ENCODE measurements around the gene ZNF600.
"Not testable (repeated sequence)": the region's sequence is repeated elsewhere in the genome, so short reads cannot be mapped to it uniquely, and the experiment has no call there.

ZNF600 gene

DNA sequence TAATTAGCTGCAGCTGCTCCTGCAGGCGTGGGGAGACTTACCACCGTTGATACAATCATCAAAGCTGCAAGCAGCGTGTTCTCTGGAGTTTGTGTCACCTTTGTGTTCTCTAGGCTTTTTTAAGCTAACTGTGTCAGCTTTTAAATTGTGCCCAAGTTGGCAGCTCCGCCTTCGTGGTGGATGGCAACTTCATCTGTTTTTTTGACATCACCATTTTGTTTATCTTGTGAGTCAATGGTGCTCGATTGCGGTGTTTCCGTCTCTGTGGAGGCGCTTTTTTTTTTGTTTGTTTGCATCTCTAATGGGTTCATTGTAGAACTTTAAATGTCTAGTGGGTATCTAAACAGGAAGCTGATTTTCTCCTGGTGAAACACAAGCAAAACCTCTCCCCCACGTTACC lies 40.7 kb downstream of the ZNF600 start:
- DNase-seq; intact Hi-C loops (cut with DNase I): not testable (repeated sequence)

DNA sequence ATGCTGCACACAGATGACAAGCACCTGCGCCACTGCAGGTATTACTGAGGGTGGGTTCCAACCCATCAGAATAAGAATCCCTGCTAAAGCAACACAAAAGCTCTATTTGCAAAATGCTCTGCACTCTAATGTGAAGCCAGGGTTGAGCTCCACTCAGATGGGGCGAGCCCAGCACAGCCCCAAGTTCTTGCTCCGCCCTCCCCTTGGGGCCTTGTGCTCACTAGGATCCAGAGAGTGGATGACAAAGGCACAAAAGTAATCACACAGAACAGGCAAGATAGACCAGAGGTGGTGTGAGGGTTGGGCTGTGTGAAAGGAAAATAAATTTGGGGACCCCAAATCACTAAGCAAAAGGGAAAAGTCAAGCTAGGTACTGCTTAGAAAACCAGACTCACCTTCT lies 43.5 kb downstream of the ZNF600 start:
- intact Hi-C loops (cut with DNase I) = no loop called here
- DNase-seq = no peak

DNA sequence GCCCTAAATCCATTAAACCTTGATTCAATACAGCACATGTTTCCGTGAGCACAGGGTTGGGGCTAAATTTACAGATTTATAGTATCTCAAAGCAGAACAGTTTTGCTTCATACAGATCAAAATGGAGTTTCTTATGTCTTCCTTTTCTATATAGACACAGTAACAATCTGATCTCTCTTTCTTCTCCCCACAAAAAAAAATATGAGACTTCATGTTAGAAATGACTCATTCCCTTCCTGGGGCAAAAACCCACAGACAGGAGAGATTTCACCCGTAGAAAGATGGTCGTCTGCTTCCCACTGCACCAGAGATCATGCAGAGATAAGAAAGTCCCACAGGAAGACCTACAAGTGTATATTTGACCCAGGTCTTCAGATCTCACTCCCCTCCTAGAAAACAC lies 44.1 kb downstream of the ZNF600 start:
- DNase-seq = no peak
- intact Hi-C loops (cut with DNase I) = no loop called here

DNA sequence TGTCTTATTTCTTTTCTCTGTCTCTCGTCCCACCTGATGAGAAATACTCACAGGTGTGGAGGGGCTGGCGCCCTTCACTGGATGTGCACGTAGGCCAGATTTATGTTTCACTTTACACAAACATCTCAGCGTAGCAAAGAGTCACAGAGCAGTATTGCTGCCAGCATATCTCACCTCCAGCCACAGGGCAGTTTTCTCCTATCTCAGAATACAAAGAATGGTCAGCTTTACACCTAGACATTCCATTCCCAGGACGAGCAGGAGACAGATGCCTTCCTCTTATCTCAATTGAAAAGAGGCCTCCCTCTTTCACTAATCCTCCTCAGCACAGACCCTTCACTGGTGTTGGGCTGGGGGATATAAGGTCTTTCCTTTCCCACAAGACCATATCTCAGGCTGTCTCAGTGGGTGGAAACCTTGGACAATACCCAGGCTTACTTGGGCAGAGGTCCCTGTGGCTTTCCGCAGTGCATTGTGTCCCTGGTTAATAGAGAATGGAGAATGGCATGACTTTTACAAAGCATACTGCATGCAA lies 44.6 kb downstream of the ZNF600 start:
- DNase-seq = no peak
- intact Hi-C loops (cut with DNase I) = no loop called here

DNA sequence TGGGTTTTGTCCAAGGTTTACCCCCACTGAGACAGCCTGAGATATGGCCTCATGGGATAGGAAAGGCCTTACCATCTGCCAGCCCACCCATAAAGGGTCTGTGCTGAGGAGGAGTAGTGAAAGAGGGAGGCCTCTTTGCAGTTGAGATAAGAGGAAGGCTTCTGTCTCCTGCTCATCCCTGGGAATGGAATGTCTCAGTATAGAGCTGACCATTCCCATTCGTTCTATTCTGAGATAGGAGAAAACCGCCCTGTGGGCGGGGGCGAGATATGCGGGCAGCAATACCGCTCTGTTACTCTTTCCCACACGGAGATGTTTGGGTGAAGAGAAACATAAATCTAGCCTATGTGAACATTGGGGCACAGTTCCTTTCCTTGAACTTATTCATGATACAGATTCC lies 45.2 kb downstream of the ZNF600 start:
- DNase-seq; intact Hi-C loops (cut with DNase I): not testable (repeated sequence)

DNA sequence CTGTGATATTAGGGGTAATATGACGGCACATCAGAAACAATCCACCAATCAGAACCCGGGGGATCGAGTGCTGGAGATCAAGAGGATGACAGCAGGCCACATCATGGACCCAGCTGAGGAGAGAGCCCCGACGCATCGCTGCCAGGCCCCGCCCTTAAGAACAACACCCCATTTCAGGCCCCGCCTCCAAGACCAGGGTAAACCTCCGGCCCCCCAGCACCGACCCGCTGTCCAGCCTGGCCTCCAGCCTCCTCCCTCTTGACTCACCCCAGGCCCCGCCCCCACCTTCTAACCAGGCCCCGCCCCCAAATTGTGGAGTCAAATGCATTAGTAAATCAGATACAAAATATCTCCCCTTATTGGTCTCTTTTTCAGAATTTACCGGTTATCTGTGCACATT lies 47.0 kb downstream of the ZNF600 start:
- intact Hi-C loops (cut with DNase I) = no loop called here
- DNase-seq = no peak

DNA sequence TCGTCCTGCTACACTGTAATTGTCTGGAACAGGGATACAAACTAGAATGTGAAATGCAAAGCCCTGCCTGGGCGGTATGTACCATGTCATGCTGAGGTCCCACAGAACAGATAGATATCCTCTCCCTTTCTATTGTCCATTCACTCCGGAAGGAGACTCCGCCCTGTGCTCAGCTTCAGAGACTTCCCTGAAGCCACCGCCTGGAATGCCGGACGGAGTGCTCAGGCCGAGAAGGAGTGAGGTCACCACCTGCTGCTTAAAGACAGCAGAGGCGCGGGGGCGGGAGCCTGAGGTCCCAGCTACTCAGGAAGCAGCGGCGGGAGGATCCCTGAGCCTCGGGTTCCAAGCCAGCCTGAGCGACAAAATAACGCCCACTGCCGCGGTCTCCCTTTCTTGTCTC lies 50.9 kb downstream of the ZNF600 start:
- intact Hi-C loops (cut with DNase I) = no loop called here

DNA sequence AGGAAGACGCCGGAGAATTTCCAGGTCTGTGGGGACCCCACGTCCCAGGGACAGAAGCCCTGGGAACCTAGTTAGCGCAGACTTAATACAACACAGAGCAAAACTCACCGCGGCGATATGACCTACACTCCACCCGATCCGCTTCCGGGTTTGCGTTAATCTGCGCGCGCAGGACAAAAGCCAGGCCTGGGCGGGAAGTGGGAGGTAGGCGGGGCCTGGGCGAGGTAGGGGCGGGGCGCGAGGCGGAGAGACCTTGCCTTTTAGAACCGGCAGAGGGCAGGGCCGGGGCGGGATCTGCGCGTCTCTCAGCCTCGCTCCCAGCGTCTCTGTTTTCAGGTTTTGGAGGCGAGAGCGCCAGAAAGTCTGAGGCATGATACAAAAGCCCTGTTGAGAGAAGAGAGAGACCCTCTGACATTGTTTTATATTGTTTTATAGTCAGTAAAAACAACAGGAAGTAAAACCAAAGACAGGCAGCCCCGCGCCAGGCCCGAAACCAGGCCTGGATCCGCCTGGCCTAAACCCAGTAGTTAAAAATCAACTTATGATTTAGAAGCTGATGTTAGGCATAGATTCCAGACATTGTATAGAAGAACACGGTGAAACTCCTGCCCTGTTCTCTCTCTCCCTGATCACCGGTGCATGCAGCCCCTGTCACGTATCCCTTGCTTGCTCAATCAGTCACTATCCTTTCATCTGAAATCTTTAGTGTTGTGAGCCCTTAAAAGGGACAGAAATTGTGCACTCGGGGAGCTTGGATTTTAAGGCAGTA lies 51.5 kb downstream of the ZNF600 start, which contains the start of gene ZNF611:
Gene ZNF611 (minus strand): TSS at position 152 of the 769 bp plus-strand sequence. CDS start 19,150 bp downstream, outside the sequence.
- DNase-seq = peak; percentile 95 to 99 (median 98)
- intact Hi-C loops (cut with DNase I) = no loop called here

More for the DNA sequence above, 50.9 kb downstream of the ZNF600 start:
- peak in 34 of 42 donors; percentile 3 to 59 (median 16) for DNase-seq

DNA sequence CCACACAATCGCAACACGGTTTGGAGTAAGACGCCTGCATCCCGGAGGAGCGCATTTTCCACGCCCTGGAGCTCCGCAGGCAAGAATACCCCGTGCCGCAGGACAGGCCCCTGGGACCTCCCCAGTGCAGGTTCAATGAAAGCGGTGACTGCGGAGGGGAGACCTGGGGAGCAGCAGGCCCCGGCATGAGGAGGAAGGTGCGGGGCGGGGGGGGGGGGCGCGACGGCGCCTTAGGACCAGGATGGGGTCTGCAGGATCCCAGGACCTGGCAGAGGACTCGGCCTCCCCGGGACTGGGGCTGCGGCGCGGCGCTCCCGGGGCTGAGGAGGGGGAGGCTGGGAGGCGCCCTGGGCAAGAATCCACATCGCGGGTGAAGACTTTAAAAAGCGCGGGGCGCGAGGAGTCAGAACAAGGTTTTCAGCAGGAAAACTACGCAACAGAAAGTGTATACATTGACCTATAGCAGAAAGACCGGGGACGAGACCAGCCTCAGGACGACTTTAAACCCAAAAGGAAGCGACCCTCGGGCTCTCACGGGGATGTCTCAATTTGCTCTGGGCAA lies 52.2 kb downstream of the ZNF600 start:
- intact Hi-C loops (cut with DNase I) = no loop called here
- DNase-seq = peak in 36 of 42 donors; percentile 2 to 60 (median 27)

DNA sequence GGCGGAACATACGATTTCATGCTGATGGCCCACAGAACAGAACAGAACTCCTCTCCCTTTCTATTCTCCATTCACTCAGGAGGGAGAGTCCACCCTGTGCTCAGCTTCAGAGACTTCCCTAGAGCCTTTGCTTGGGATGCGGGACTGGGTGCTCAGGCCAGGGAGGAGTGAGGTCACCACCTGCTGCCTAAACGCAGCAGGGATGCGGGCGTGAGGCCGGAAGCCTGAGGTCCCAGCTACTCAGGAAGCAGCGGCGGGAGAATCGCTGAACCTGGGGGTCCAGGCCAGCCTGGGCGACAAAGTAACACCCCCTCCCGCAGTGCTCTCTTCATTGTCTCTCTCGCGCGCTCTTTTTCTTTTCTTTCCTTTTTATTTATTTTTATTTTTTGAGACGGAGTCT lies 60.5 kb downstream of the ZNF600 start:
- DNase-seq = not testable (repeated sequence)
- intact Hi-C loops (cut with DNase I) = loop anchor here (10.0 kb wide), 1 partner anchor 91 kb away; the partner anchor contains the start of gene ZNF83

DNA sequence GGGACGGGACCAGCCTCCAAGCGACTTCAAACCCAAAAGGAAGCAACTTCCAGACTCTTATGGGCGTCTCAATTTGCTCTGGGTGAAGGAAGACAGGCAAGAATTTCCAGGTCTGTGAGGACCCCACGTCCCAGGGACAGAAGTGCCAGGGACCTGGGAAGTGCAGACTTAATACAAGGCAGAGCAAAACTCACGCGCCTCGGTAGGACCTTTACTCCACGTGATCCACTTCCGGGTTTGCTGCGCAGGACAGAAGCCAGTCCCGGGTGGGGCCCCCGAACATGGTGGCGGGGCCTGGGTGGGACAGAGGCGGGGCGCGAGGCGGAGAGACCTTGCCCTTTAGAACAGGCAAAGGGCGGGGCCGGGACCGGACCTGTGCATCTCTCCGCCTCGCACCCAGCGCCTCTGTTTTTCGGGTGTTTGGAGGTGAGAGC lies 61.0 kb downstream of the ZNF600 start:
- intact Hi-C loops (cut with DNase I) = loop anchor here (10.0 kb wide), 1 partner anchor 91 kb away; the partner anchor contains the start of gene ZNF83
- DNase-seq = no peak

DNA sequence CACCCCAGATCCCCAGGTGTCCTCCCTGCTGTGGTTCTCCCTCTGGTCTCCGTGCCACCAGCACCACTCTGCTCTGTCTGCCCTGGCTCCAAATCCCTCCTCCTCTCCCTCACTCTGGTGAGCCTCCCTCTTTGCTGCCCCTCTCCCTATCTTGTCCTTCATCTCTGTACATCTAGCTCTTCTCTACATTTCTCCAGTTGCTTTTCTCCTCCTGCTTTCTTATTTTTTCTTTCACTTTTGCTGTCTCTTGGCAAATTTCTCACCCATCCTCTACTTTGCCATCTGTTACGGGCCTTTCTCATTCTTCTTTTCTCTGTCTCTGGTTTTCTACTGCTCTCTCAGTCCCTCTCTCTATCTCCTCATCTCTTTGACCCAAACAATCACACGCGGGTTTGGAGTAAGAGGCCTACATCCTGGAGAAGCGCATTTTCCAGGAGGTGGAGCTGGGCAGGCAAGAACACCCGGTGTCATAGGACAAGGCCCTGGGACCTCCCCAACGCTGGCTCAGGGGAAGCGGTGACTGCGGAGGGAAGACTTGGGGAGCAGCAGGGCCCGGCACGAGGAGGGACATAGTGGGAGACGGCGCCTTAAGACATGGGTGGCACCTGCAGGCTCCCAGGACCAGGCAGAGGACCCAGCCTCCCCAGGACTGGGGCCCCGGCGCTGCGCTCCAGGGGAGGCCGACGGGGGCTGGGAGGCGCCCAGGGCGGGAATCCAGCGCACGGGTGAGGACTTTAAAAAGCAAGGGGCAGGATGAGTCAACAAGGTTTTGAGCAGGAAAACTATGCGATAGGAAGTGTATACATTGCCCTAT lies 61.7 kb downstream of the ZNF600 start:
- no peak for DNase-seq
- intact Hi-C loops (cut with DNase I) = loop anchor here (10.0 kb wide), 1 partner anchor 90 kb away; the partner anchor contains the start of gene ZNF83

DNA sequence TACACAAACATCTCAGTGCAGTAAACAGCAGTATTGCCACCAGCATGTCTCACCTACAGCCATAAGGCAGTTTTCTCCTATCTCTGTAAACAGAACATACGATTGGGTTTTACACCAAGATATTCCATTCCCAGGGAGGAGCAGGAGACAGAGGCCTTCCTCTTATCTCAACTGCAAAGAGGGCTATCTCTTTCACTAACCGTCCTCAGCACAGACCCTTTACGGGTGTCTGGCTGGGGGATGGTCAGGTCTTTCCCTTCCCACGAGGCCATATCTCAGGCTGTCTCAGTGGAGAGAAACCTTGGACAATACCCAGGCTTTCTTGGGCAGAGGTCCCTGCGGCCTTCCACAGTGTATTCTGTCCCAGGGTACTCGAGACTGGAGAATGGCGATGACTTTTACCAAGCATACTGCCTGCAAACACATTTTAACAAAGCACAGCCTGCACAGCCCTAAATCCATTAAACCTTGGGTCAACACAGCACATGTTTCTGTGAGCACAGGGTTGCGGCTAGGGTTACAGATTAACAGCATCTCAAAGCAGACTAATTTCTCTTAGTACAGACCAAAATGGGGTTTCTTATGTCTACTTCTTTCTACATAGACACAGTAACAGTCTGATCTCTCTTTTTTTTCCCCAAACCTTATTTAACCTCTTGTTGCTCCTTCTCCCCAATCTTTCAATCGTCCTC lies 62.5 kb downstream of the ZNF600 start:
- intact Hi-C loops (cut with DNase I) = loop anchor here (10.0 kb wide), 1 partner anchor 89 kb away; the partner anchor contains the start of gene ZNF83
- DNase-seq = not testable (repeated sequence)

DNA sequence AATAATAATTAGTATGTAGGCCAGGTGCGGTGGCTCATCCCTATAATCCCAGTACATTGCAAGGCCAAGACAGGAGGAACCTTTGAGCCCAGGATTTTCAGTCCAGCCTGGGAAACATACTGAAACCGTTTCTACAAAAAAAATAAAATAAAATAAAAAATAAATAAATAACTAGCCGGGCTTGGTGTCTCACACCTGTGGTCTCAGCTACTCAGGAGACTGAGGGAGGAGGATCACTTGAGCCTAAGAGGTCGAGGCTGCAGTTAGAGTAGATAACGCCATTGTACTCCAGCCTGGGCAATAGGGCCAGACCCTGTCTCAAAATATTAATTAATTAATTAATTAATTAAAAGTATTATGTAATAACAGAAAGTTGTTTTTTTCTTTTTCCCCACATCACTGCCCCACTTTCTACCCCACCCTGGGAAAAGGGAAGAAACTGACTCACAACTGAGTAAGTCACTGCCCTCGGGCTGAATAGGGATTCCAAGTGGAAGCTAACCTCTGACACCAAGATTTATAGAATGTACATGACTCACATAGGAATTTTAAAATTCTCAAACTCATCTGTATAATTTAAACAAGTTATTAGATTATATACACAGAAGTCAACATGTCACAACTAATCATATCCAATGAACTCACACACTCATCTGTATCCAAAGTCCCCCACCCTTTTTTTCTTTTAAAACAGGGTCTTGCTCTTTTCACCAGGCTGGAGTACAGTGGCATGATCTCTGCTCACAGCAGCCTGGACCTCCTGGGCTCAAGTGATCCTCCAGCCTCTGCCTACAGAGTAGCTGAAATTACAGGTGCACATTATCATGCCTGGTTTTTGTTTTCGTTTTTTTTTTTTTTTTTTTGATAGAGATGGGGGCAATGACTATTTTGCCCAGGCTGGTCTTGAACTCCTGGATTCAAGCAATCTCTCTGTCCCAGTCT lies 64.3 kb downstream of the ZNF600 start:
- intact Hi-C loops (cut with DNase I) = loop anchor here (10.0 kb wide), 1 partner anchor 88 kb away; the partner anchor contains the start of gene ZNF83
- DNase-seq = no peak

DNA sequence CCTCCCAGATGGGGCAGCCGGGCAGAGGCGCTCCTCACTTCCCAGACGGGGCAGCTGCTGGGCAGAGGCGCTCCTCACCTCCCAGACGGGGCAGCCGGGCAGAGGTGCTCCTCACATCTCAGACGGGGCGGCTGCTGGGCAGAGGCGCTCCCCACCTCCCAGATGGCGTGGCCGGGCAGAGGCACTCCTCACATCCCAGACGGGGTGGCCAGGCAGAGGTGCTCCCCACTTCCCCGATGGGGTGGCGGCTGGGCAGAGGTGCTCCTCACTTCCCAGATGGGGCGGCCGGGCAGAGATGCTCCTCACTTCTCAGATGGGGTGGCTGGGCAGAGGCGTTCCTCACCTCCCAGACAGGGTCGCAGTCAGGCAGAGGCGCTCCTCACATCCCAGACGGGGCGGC lies 66.0 kb downstream of the ZNF600 start:
- DNase-seq = not testable (repeated sequence)
- intact Hi-C loops (cut with DNase I) = loop anchor here (10.0 kb wide), 1 partner anchor 86 kb away; the partner anchor contains the start of gene ZNF83

DNA sequence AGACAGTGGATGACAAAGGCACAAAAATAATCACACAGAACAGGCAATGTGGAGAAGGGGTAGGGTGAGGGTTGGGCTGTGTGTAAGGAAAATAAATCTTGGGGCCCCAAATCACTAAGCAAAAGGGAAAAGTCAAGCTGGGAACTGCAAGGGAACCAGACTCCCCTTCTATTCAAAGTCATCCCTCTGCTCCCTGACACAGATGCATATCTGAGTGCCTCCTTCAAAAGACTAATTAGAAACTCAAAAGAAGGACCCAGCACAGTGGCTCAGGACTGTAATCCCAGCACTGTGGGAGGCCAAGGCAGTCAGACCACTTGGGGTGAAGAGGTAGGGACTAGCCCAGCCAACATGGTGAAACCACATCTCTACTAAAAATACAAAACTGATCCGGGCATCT lies 70.1 kb downstream of the ZNF600 start:
- DNase-seq = no peak
- intact Hi-C loops (cut with DNase I) = no loop called here

DNA sequence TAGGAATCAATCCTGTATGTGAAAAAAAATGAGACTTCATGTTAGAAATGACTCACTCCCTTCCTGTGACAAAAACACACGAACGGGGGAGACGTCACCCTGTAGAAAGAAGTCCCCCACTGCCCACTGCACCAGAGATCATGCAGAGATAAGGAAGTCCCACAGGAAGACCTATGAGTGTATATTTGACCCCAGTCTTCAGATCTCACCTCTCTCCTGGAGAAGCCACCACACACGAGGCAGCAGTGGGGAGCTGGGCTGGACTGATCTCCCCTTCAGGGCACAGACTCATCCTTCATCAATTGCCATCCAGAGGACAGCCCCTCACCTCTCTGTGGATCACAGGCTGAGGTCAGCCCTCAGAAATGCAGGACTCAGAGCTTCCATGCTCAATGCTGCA lies 70.7 kb downstream of the ZNF600 start:
- intact Hi-C loops (cut with DNase I); DNase-seq: not testable (repeated sequence)

Measured in head of caudate nucleus (tissue), 42 donors.